ENCODE data around the gene STEEP1.
"Not testable (repeated sequence)": the region's sequence is repeated elsewhere in the genome, so short reads cannot be mapped to it uniquely, and the experiment has no call there.

STEEP1 gene

GRCh38 chrX:119497185-119497584, 68.0 kb downstream of the STEEP1 start:
- DNase-seq (ENCODE audit: low read depth), result no peak
- no peak for TF ChIP-seq CTCF (IDR thresholded peaks at IDR 0.05; ENCODE audit: control insufficient read depth, extremely low read depth, insufficient read depth)
- no peak overlapping the region for H3K4me3 ChIP-seq (ENCODE audit: low read depth, low read length)

GRCh38 chrX:119495734-119496726, 69.2 kb downstream of the STEEP1 start:
- TF ChIP-seq CTCF (IDR thresholded peaks at IDR 0.05; ENCODE audit: control insufficient read depth, extremely low read depth, insufficient read depth), result no peak
- DNase-seq (ENCODE audit: low read depth), result no peak
- H3K4me3 ChIP-seq (ENCODE audit: low read depth, low read length), result no peak overlapping the region

- DNase-seq (ENCODE audit: low read depth); H3K4me3 ChIP-seq (ENCODE audit: low read depth, low read length): not testable (repeated sequence)
Measured at GRCh38 chrX:119493851-119494495, 71.2 kb downstream of the STEEP1 start.

GRCh38 chrX:119492463-119492862, 72.7 kb downstream of the STEEP1 start:
- H3K4me3 ChIP-seq (ENCODE audit: low read depth, low read length), result no peak overlapping the region
- no peak for DNase-seq (ENCODE audit: low read depth)
- no peak for TF ChIP-seq CTCF (IDR thresholded peaks at IDR 0.05; ENCODE audit: control insufficient read depth, extremely low read depth, insufficient read depth)

GRCh38 chrX:119489212-119490074, 75.8 kb downstream of the STEEP1 start:
- TF ChIP-seq CTCF (IDR thresholded peaks at IDR 0.05; ENCODE audit: control insufficient read depth, extremely low read depth, insufficient read depth), result no peak
- no peak for DNase-seq (ENCODE audit: low read depth)
- H3K4me3 ChIP-seq (ENCODE audit: low read depth, low read length), result no peak overlapping the region

GRCh38 chrX:119488749-119489148, 76.5 kb downstream of the STEEP1 start:
- peak; percentile 55 for TF ChIP-seq CTCF (IDR thresholded peaks at IDR 0.05; ENCODE audit: control insufficient read depth, extremely low read depth, insufficient read depth)
- H3K4me3 ChIP-seq (ENCODE audit: low read depth, low read length), result no peak overlapping the region
- no peak for DNase-seq (ENCODE audit: low read depth)

Measured in LNCaP clone FGC (cell line).